Islet of Langerhans (tissue), 1 donor: ENCODE data around the gene HK2.
"Not testable (repeated sequence)": the region's sequence is repeated elsewhere in the genome, so short reads cannot be mapped to it uniquely, and the experiment has no call there.

Experiments
- FAIRE-seq: peaks from one replicate; lab custom pipeline; 2011; peaks lifted over from hg19 to GRCh38; lab: Jason Lieb, UNC

The HK2 gene

DNA sequence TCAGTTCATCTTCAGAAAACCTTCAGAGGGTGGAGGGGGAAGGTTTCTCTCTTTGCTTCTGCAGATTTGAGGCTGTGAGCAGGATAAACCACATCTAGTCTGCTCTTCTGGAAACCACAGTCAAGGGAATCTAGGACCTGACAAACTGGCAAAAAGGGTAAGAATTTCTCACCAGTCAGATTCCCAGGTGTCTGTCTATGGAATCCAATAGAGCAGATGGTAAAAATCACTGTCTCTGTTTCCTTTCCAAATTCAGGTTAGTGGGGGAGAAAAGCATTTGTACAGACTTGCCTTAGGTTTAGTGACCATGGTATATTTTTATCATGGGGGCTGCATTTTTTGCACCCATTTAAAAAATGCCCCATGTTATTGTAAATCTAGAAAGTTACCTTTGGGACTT is 62.3 kb downstream of the HK2 start:
- FAIRE-seq = no peak

GRCh38 chr2:74900225-74900624 is 66.3 kb downstream of the HK2 start:
- FAIRE-seq = not testable (repeated sequence)

DNA sequence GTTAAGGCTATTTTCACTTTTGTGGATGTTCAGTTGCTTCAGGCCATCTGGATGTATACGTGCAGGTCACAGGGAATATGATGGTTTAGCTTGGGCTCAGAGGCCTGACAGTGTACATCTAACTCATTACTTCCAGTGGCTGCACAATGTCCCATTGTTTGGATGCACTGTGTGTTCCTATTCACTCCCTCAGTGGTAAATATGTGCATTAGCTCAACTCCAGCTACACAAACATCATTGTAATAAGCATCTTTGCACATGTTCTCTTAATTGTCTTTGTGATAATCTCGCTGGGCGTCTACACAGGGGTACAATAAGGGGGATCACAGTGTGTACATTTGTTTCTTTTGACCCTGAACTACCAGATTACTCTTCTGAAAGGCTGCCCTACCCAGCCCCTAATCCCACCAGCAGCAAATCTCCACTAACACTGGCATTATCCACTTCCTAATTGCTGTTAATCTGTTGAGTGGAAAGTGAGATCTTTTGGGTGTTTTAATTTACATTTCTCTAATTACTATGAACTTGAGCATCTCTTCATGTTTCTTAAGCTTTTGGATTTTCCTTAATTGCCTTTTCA is 68.4 kb downstream of the HK2 start:
- FAIRE-seq = no peak

DNA sequence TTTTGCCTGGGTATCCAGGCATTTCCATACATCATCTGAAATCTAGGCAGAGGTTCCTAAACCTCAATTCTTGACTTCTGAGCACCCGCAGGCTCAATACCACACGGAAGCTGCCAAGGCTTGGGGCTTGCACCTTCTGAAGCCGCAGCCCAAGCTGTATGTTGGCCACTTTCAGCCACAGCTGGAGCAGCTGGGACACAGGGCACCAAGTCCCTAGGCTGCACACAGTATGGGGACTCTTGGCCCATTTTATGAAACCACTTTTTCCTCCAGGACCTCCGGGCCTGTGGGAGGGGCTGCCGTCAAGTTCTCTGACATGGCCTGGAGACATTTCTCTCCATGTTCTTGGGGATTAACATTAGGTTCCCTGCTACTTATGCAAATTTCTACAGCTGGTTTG is 72.5 kb downstream of the HK2 start:
- FAIRE-seq = no peak

- FAIRE-seq = not testable (repeated sequence)
These were observed 73.6 kb downstream of the HK2 start for GRCh38 chr2:74907560-74907959.

GRCh38 chr2:74908748-74909444 is 75.0 kb downstream of the HK2 start:
- FAIRE-seq = no peak

- FAIRE-seq = no peak
These were observed 76.3 kb downstream of the HK2 start for GRCh38 chr2:74910245-74910644.

- no peak for FAIRE-seq
These were observed 77.1 kb downstream of the HK2 start for GRCh38 chr2:74911061-74911460.

DNA sequence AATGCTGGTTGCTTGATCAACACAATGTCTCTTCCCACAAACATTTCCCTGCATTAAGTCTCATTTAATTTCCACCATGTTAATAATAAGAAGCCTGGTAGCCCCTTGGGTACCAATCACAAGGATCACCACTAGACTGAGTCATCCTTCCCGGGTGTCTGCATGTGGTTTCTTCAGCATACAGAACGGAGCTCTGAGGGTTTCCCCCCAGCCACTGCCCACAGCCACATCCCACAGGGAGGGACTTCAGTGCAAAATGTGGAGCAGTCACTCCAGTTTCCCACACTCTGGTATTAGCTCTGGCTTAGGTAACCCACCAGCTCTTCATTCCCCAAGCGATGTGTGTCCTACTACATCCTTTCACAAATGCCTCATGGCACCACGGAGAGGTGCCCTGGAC is 81.8 kb downstream of the HK2 start:
- FAIRE-seq = no peak

DNA sequence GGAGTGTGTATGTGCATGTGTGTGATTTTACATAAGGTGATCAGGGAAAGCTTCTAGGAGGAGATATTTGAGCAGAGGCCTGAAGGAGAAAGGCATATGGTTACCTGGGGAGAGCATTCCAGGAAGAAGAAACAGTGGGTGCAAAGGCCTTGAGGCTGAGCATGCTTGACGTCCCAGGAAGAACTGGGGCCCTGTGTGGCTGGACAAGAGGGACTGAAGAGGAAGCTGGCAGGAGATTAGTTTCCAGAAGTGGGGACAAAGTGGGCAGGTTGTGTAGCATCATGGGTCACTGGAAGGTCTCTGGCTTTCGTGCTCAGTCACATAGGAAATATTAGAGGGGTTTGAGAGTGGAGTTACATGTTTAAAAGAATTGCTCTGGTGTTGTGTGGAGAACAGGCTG is 82.5 kb downstream of the HK2 start:
- FAIRE-seq = no peak

- FAIRE-seq = no peak
These were observed 84.0 kb downstream of the HK2 start for GRCh38 chr2:74917702-74918619.

DNA sequence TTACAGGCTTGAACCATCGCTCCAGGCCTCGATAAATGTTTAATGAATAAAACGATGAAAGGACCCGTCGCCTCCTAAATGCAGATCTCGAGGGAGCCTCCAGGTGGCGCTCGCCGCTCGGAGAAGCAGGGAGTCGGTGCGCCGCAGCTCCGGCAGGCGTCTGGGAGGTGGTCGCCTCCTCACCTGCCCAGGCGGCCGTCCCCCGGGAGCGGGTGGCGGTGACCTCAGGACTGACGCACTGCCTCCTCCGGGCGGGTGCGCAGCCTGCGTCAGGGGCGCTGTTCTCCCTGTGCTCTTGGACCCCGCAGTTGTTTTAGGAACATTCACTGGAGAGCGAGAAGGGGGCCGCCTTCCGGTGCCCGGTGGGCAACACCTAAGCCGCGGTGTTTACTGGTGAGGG is 85.9 kb downstream of the HK2 start:
- no peak for FAIRE-seq

DNA sequence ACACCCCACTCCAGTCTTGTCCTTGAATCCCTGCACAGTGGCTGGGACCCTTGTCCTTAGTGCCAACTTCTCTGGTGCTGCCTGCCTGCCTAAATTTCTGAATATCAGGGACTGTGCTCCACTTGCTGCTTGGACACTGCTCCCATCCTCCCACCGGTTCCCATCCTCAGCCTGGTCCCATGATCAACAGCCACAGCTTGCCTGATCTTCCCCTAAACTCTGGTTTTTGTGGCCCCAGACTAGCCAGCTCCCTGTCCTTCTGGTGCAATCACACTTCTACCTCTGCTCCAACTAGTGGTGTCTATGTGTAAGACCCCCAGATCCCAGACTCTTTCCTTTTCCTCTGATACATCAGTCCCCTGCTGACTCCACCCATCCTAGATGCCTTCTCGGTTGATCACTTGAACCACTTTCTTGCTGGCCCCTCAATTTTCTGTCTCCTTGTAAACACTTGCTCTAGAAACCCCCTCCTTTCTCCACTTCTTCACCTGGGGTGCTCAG is 87.4 kb downstream of the HK2 start:
- no peak for FAIRE-seq

GRCh38 chr2:74922592-74923227 is 88.8 kb downstream of the HK2 start:
- no peak for FAIRE-seq

- FAIRE-seq = no peak
These were observed 90.7 kb downstream of the HK2 start for GRCh38 chr2:74924463-74925265.

- FAIRE-seq = no peak
These were observed 91.4 kb downstream of the HK2 start for GRCh38 chr2:74925361-74925786.

- no peak for FAIRE-seq
These were observed 93.7 kb downstream of the HK2 start for GRCh38 chr2:74927621-74928020.

DNA sequence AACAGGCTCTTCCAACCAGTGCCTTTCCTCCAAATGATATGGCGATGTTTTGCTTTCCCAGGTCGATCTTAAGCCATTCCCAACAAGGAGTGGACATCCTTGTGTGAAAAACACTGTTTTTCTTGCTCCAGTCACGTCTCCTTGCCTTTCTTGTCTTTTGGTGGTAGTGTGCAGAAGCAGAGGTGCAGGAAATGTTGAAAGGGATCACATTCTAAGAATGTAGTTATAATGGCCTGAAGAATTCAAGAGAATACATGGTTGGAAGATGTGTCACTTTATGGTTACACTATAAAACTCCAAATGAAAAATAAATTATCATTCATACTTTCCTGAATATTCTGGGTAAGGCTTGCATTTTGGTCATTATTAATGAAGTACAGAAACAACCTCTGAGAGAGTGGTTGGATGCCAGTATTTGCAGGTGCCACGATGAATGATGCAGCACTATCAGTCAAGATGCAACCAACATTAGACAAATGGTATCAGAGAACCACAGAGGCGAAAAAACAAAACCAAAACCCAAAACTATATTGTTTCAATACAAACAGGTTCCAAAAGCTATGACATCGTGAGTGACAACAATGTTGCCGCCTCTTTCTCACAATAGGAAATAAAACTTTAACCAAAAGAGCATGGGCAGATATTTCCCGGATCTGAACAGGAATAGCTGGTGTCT is 97.0 kb downstream of the HK2 start:
- FAIRE-seq = no peak

DNA sequence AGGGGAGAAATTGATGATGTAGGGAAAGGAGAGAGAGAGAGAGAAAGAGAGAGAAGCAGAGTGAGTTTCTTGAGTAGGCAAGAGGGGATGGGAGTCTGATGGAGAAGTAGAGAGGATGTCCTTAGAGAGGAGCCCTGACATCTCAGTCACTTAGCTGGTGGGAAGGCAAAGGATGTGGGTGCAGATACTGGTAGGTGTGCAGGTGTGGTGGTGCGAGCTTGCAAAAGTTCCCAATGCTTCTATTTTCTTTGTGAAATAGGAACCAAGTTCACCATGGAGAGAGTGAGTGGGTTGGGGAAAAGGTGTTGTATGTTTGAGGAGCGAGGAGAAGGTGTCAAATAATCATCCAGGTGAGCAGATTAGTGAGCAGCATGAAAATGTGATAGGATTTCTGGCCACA is 98.0 kb downstream of the HK2 start:
- no peak for FAIRE-seq

GRCh38 chr2:74935975-74936391 is 102.1 kb downstream of the HK2 start:
- FAIRE-seq = no peak

DNA sequence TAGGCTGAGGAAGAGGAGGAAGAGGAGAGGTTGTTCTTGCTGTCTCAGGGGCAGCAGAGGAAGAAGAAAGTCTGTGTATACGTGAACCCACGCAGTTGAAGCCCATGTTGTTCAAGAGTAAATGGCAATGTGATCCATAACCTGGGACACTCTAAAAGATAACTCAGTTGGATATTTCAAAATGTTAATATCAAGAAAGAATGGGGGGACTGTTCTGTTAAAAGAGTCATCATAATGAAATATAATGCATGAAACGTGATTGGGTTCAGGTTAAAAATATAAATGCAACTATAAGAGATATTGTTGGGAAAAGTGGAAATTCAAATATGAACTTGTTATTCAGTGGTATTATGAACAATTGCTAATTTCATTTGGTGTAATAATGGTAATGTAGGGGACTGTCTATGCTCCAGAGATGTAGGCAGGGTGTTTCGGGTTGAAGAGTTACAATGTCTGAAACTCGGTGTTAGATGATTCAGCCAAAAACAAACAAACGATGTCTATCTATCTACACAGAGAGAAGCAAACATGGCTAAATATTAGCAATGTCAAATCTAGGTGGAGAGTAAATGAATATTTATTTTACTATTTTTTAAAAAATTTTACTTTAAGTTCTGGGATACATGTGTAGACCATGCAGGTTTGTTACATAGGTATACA is 103.4 kb downstream of the HK2 start:
- FAIRE-seq = no peak
